ENCODE data around the gene PMM2. TPM values are rescaled to one million over a fixed set of nuclear protein-coding genes. Genes with fewer than 3 reads are reported as not detected.

PMM2 gene
- total and polyA plus RNA-seq, 2 experiments from 2014 or later = 39.6 to 46.4 TPM

DNA sequence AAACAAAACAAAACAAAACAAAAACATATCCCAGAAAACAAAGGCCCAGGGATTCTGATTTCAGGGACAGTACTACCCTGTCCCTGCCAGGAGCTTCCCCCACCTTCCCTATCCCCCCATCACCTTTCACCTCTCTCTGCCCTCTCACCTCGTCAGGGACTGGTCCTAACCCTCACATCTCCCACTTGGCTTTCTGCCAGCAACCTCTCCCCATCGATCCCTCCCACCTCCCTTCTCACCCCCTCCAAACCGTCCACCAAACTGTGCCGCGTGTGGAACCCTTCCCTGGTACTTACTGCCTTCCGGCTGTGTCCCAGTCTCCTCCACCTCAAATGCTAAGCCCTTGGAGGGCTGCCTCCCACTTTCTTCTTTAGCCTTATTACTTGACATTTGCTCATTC, 36.6 kb upstream of the PMM2 start:
- H2AFZ ChIP-seq = no peak overlapping the region
- in situ Hi-C loops (cut with MboI) = no loop called here
- no peaks in the 10 kb centered on the region for H3K79me2 ChIP-seq (ENCODE audit: insufficient read depth)
- TF ChIP-seq EZH2phosphoT487 (IDR thresholded peaks at IDR 0.05; ENCODE audit: insufficient read depth, low read depth) (no peak), EZH2 (IDR thresholded peaks at IDR 0.05; ENCODE audit: insufficient read depth, poor library complexity, severe bottlenecking) (no peak)
- no peaks in the 10 kb centered on the region for H3K27me3 ChIP-seq (replicated peaks; ENCODE audit: insufficient read depth)
- no peaks in the 10 kb centered on the region for H3K9me2 ChIP-seq (ENCODE audit: insufficient read depth)
- no peak overlapping the region for H3K4me2 ChIP-seq (ENCODE audit: unreplicated experiment)
- DNase-seq = no peak
- H3K4me1 ChIP-seq (ENCODE audit: insufficient read depth) = no peaks in the 10 kb centered on the region
- no peak overlapping the region for H3K4me3 ChIP-seq
- no peaks in the 10 kb centered on the region for H3K36me3 ChIP-seq (ENCODE audit: low read depth)
- H4K20me1 ChIP-seq (ENCODE audit: insufficient read depth) = no peaks in the 10 kb centered on the region
- no peaks in the 10 kb centered on the region for H3K9me3 ChIP-seq (ENCODE audit: low read depth)
- no peak overlapping the region for H3K9ac ChIP-seq
- H3K27ac ChIP-seq = no peak overlapping the region
- 86 to 87% methylated on average over 6 of the region's 6 CpGs for WGBS, 2 experiments (ENCODE audit: low coverage in 1 of 2, low lambda C conversion rate in 2 of 2, missing lambda C conversion rate in 2 of 2)
- H3F3A ChIP-seq (ENCODE audit: insufficient read depth) = no peaks in the 10 kb centered on the region

DNA sequence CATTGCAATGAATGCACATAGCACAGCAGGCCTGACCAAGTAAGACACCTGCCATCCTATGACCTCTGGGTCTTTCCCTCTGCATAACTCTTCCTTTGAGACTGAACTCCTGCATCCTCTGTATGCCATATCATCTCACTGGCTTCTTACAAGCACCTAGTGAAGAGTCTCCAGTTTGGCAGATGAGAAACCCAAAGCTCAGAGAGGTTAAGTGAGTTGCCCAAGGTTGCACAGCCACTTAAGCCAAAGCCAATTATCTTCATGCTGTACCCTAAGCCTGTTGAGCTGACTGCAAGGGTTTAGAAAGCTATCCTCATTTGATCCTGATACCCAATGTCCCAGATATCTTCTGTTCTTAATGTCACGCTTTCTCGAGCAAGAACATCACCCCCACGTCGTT, 35.4 kb upstream of the PMM2 start:
- Histone ChIP-seq H3K27ac (no peak overlapping the region), H2AFZ (no peak overlapping the region), H3K4me2 (ENCODE audit: unreplicated experiment) (no peak overlapping the region), H3K9me3 (ENCODE audit: low read depth) (no peaks in the 10 kb centered on the region), H3K4me3 (no peak overlapping the region), H3F3A (ENCODE audit: insufficient read depth) (no peaks in the 10 kb centered on the region), H3K36me3 (ENCODE audit: low read depth) (no peaks in the 10 kb centered on the region), H3K79me2 (ENCODE audit: insufficient read depth) (no peaks in the 10 kb centered on the region), H4K20me1 (ENCODE audit: insufficient read depth) (no peaks in the 10 kb centered on the region), H3K27me3 (replicated peaks; ENCODE audit: insufficient read depth) (no peaks in the 10 kb centered on the region), H3K9me2 (ENCODE audit: insufficient read depth) (no peaks in the 10 kb centered on the region), H3K4me1 (ENCODE audit: insufficient read depth) (no peaks in the 10 kb centered on the region), H3K9ac (no peak overlapping the region)
- no peak for DNase-seq
- WGBS, 2 experiments (ENCODE audit: low coverage in 1 of 2, low lambda C conversion rate in 2 of 2, missing lambda C conversion rate in 2 of 2) = 42 to 54% methylated on average over 4 of the region's 4 CpGs
- TF ChIP-seq EZH2phosphoT487 (IDR thresholded peaks at IDR 0.05; ENCODE audit: insufficient read depth, low read depth) (no peak), EZH2 (IDR thresholded peaks at IDR 0.05; ENCODE audit: insufficient read depth, poor library complexity, severe bottlenecking) (no peak)
- in situ Hi-C loops (cut with MboI) = no loop called here

DNA sequence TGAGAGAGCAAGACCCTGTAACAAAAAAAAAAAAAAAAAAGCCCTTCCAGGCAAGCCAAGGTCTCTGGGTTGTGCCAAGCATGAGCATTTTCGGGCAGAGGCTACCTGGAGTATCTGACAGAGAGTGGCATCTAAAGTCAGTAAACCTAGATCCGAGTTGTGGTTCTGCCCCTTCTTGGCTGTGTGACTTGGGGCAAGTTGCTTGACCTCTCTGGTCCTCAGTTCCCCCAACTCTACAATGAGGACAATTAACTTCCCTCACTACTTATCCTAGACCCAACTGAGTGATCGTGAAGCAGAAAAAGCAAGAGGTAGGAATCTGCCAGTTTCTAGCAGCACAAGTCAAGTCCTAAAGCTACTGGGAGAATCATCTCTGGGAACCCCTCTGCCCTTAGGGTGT, 34.6 kb upstream of the PMM2 start:
- Histone ChIP-seq H3K4me3 (no peak overlapping the region), H3K27ac (no peak overlapping the region), H3K79me2 (ENCODE audit: insufficient read depth) (no peaks in the 10 kb centered on the region), H3K9ac (no peak overlapping the region), H3K9me3 (ENCODE audit: low read depth) (no peaks in the 10 kb centered on the region), H3K27me3 (replicated peaks; ENCODE audit: insufficient read depth) (no peaks in the 10 kb centered on the region), H4K20me1 (ENCODE audit: insufficient read depth) (no peaks in the 10 kb centered on the region), H3K4me2 (ENCODE audit: unreplicated experiment) (no peak overlapping the region), H3K36me3 (ENCODE audit: low read depth) (no peaks in the 10 kb centered on the region), H3F3A (ENCODE audit: insufficient read depth) (no peaks in the 10 kb centered on the region), H2AFZ (no peak overlapping the region), H3K4me1 (ENCODE audit: insufficient read depth) (no peaks in the 10 kb centered on the region), H3K9me2 (ENCODE audit: insufficient read depth) (no peaks in the 10 kb centered on the region)
- in situ Hi-C loops (cut with MboI) = no loop called here
- TF ChIP-seq EZH2 (IDR thresholded peaks at IDR 0.05; ENCODE audit: insufficient read depth, poor library complexity, severe bottlenecking) = no peak
- no peak for TF ChIP-seq EZH2phosphoT487 (IDR thresholded peaks at IDR 0.05; ENCODE audit: insufficient read depth, low read depth)
- DNase-seq = no peak
- WGBS, 2 experiments (ENCODE audit: low coverage in 1 of 2, low lambda C conversion rate in 2 of 2, missing lambda C conversion rate in 2 of 2) = 61 to 65% methylated on average over 3 of the region's 3 CpGs

DNA sequence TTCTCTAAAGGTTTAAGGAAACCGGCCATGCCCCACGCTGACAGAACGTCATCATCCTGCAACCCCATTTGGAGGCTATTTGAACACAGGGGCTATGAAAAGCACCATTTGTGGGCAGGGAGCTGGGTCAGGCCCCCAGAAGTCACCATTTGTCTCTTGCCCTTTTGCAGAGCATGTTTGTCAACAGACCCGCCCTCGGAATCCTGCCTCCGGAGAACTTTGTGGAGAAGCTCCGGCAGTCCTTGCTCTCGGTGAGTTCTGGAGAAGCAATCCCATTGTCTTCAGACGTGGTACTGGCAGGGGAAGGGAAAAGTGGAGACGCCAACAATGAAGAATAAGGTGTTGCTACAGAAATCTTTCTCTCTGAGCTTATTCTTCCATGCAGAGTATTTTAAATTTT, 33.7 kb upstream of the PMM2 start:
- H3K9ac ChIP-seq = no peak overlapping the region
- no peaks in the 10 kb centered on the region for H3K9me3 ChIP-seq (ENCODE audit: low read depth)
- no peak overlapping the region for H3K4me3 ChIP-seq
- H3K27me3 ChIP-seq (replicated peaks; ENCODE audit: insufficient read depth) = no peaks in the 10 kb centered on the region
- H3K79me2 ChIP-seq (ENCODE audit: insufficient read depth) = no peaks in the 10 kb centered on the region
- H2AFZ ChIP-seq = no peak overlapping the region
- no peak overlapping the region for H3K27ac ChIP-seq
- no peaks in the 10 kb centered on the region for H3K9me2 ChIP-seq (ENCODE audit: insufficient read depth)
- WGBS, 2 experiments (ENCODE audit: low coverage in 1 of 2, low lambda C conversion rate in 2 of 2, missing lambda C conversion rate in 2 of 2) = 83 to 89% methylated on average over 10 of the region's 10 CpGs
- no peaks in the 10 kb centered on the region for H3F3A ChIP-seq (ENCODE audit: insufficient read depth)
- no peak for DNase-seq
- in situ Hi-C loops (cut with MboI) = no loop called here
- no peaks in the 10 kb centered on the region for H3K36me3 ChIP-seq (ENCODE audit: low read depth)
- H3K4me2 ChIP-seq (ENCODE audit: unreplicated experiment) = no peak overlapping the region
- H3K4me1 ChIP-seq (ENCODE audit: insufficient read depth) = no peaks in the 10 kb centered on the region
- TF ChIP-seq EZH2 (IDR thresholded peaks at IDR 0.05; ENCODE audit: insufficient read depth, poor library complexity, severe bottlenecking) (no peak), EZH2phosphoT487 (IDR thresholded peaks at IDR 0.05; ENCODE audit: insufficient read depth, low read depth) (no peak)
- no peaks in the 10 kb centered on the region for H4K20me1 ChIP-seq (ENCODE audit: insufficient read depth)
